KMS-11 (cell line): ENCODE measurements around the gene PRR13.

ENCODE experiments used
- H2AFZ ChIP-seq: fragments of 200-600 bp; sonication (generic); 2 replicates; pipeline ENCODE4 v1.6.1; 2016; ENCODE audit warnings: antibody characterized with exemption, mixed run types, low read depth
- H3K27ac ChIP-seq: fragments of 200-600 bp; sonication (generic); 2 replicates; pipeline ENCODE4 v1.6.1; 2016; ENCODE audit warnings: mild to moderate bottlenecking, mixed run types
- H3K27me3 ChIP-seq: fragments of 200-600 bp; sonication (generic); 2 replicates; pipeline ENCODE4 v1.6.1; 2017; ENCODE audit warnings: mild to moderate bottlenecking, low read depth, mixed run types, moderate library complexity; ENCODE audit not compliant: insufficient read depth
- H3K36me3 ChIP-seq: fragments of 200-600 bp; sonication (generic); 2 replicates; pipeline ENCODE4 v1.6.1; 2017; ENCODE audit warnings: mild to moderate bottlenecking, mixed run types; ENCODE audit not compliant: insufficient read depth
- H3K4me1 ChIP-seq: fragments of 200-600 bp; sonication (generic); 2 replicates; pipeline ENCODE4 v1.6.1; 2016; ENCODE audit warnings: mild to moderate bottlenecking, low read depth, mixed run types; ENCODE audit not compliant: poor library complexity, severe bottlenecking
- H3K4me2 ChIP-seq: fragments of 200-600 bp; sonication (generic); 2 replicates; pipeline ENCODE4 v1.7.0; 2016; ENCODE audit warnings: mild to moderate bottlenecking, mixed run types
- H3K4me3 ChIP-seq: fragments of 200-600 bp; sonication (generic); IDR thresholded peaks from 2 replicates; pipeline ENCODE4 v1.6.1; 2017; ENCODE audit warnings: low read depth, low read length, mixed read lengths; ENCODE audit not compliant: insufficient read depth
- H3K79me2 ChIP-seq: fragments of 200-600 bp; sonication (generic); 2 replicates; pipeline ENCODE4 v1.6.1; 2016; ENCODE audit warnings: low read depth, mixed run types; ENCODE audit not compliant: insufficient read depth
- H3K9ac ChIP-seq: fragments of 200-600 bp; sonication (generic); 2 replicates; pipeline ENCODE4 v1.6.1; 2016; ENCODE audit warnings: mild to moderate bottlenecking, mixed run types
- H4K20me1 ChIP-seq: fragments of 200-600 bp; sonication (generic); 2 replicates; pipeline ENCODE4 v1.6.1; 2016; ENCODE audit warnings: mild to moderate bottlenecking, mixed run types; ENCODE audit not compliant: insufficient read depth
- CTCF ChIP-seq: fragments of 200-600 bp; sonication (generic); conservative IDR thresholded peaks from 2 replicates; pipeline ENCODE4 v1.6.1; 2017; ENCODE audit warnings: low read depth, mild to moderate bottlenecking, antibody characterized with exemption, low read length, moderate library complexity, mixed read lengths

Gene PRR13

GRCh38 chr12:53451661-53452158 lies 10.2 kb downstream of the PRR13 start, which contains the start of gene PCBP2:
PCBP2 (plus strand) TSS chr12:53452102; CDS start chr12:53454801, 2,699 bp downstream.
- H3K27ac ChIP-seq, result peak within 1 kb of the TSS; percentile 86
- peak; percentile 97 for TF ChIP-seq CTCF
- H4K20me1 ChIP-seq, result peaks cover 34% of the 10 kb centered on the region
- peaks cover 29% of the 10 kb centered on the region for H3K36me3 ChIP-seq
- H3K4me3 ChIP-seq, result no peak within 1 kb of the TSS
- peak within 1 kb of the TSS; percentile 93 for H3K4me2 ChIP-seq
- peak within 1 kb of the TSS; percentile 93 for H3K9ac ChIP-seq
- H2AFZ ChIP-seq, result peak within 1 kb of the TSS; percentile 9; the same call in 1 of the 2 replicates
- H3K4me1 ChIP-seq, result peaks cover 44% of the 10 kb centered on the region
- no peaks in the 10 kb centered on the region for H3K27me3 ChIP-seq
- peaks cover 46% of the 10 kb centered on the region for H3K79me2 ChIP-seq

GRCh38 chr12:53452159-53453077 lies 10.9 kb downstream of the PRR13 start:
- Histone ChIP-seq H2AFZ (no peak overlapping the region), H3K36me3 (peaks cover 37% of the 10 kb centered on the region), H3K4me1 (peaks cover 51% of the 10 kb centered on the region), H3K27ac (peak overlapping the region; percentile 86), H3K27me3 (no peaks in the 10 kb centered on the region), H3K4me2 (peak overlapping the region; percentile 93), H4K20me1 (peaks cover 41% of the 10 kb centered on the region), H3K4me3 (no peak overlapping the region), H3K79me2 (peaks cover 53% of the 10 kb centered on the region), H3K9ac (peak overlapping the region; percentile 93)
- TF ChIP-seq CTCF, result peak; percentile 81

- peak; percentile 13; the same call in 1 of the 2 replicates for TF ChIP-seq CTCF
- Histone ChIP-seq H3K36me3 (peaks cover 53% of the 10 kb centered on the region), H3K79me2 (peaks cover 70% of the 10 kb centered on the region), H3K27ac (peak overlapping the region; percentile 86), H3K4me2 (peak overlapping the region; percentile 93), H3K9ac (peak overlapping the region; percentile 93), H4K20me1 (peaks cover 53% of the 10 kb centered on the region), H3K27me3 (no peaks in the 10 kb centered on the region), H2AFZ (no peak overlapping the region), H3K4me1 (peaks cover 68% of the 10 kb centered on the region), H3K4me3 (no peak overlapping the region)
Measured at GRCh38 chr12:53453953-53454640, 12.6 kb downstream of the PRR13 start.

- no peak overlapping the region for H2AFZ ChIP-seq
- H3K4me3 ChIP-seq, result no peak overlapping the region
- H4K20me1 ChIP-seq, result peaks cover 55% of the 10 kb centered on the region
- H3K36me3 ChIP-seq, result peaks cover 59% of the 10 kb centered on the region
- TF ChIP-seq CTCF, result 0 out of 2 replicates have a peak, but pooled peaks have one; percentile 11
- peak overlapping the region; percentile 86 for H3K27ac ChIP-seq
- H3K79me2 ChIP-seq, result peaks cover 76% of the 10 kb centered on the region
- H3K9ac ChIP-seq, result peak overlapping the region; percentile 93; the same call in 1 of the 2 replicates
- peak overlapping the region; percentile 93 for H3K4me2 ChIP-seq
- H3K27me3 ChIP-seq, result no peaks in the 10 kb centered on the region
- peaks cover 74% of the 10 kb centered on the region for H3K4me1 ChIP-seq
Measured at GRCh38 chr12:53454707-53455106, 13.2 kb downstream of the PRR13 start.
